HEK293T (cell line): ENCODE results near the gene IVNS1ABP.

Experiments
- BHLHE40 ChIP-seq: fragments of 450-650 bp; IDR thresholded peaks from 2 replicates; pipeline ENCODE4 v1.6.1; 2016; ENCODE audit warnings: mild to moderate bottlenecking, moderate library complexity, borderline replicate concordance
- CTBP1 ChIP-seq: fragments of 450-650 bp; IDR thresholded peaks from 2 replicates; pipeline ENCODE4 v1.6.1; 2016; ENCODE audit warnings: borderline replicate concordance
- ELF4 ChIP-seq: fragments of 450-650 bp; IDR thresholded peaks from 2 replicates; pipeline ENCODE4 v1.6.1; 2017; ENCODE audit warnings: antibody characterized with exemption
- FOXA1 ChIP-seq: fragments of 450-650 bp; IDR thresholded peaks from 2 replicates; pipeline ENCODE4 v1.6.1; 2016; ENCODE audit warnings: mild to moderate bottlenecking
- FOXK2 ChIP-seq: fragments of 450-650 bp; IDR thresholded peaks from 2 replicates; pipeline ENCODE4 v1.6.1; 2016; ENCODE audit warnings: mild to moderate bottlenecking
- FOXM1 ChIP-seq: fragments of 450-650 bp; IDR thresholded peaks from 2 replicates; pipeline ENCODE4 v1.6.1; 2017; ENCODE audit warnings: mild to moderate bottlenecking, borderline replicate concordance
- HDGF ChIP-seq: fragments of 450-650 bp; IDR thresholded peaks from 2 replicates; pipeline ENCODE4 v1.6.1; 2017; ENCODE audit warnings: antibody characterized with exemption, borderline replicate concordance
- L3MBTL2 ChIP-seq: fragments of 450-650 bp; conservative IDR thresholded peaks from 2 replicates; pipeline ENCODE4 v1.6.1; 2016; ENCODE audit warnings: mild to moderate bottlenecking
- LEF1 ChIP-seq: fragments of 450-650 bp; IDR thresholded peaks from 2 replicates; pipeline ENCODE4 v1.6.1; 2017; ENCODE audit warnings: mild to moderate bottlenecking, borderline replicate concordance
- NFRKB ChIP-seq: fragments of 450-650 bp; IDR thresholded peaks from 2 replicates; pipeline ENCODE4 v1.6.1; 2016; ENCODE audit warnings: mild to moderate bottlenecking, moderate library complexity
- PKNOX1 ChIP-seq: fragments of 450-650 bp; IDR thresholded peaks from 2 replicates; pipeline ENCODE4 v1.6.1; 2016
- SP1 ChIP-seq: fragments of 450-650 bp; IDR thresholded peaks from 2 replicates; pipeline ENCODE4 v1.6.1; 2017
- SUZ12 ChIP-seq: fragments of 450-650 bp; IDR thresholded peaks from 2 replicates; pipeline ENCODE4 v1.6.1; 2016; ENCODE audit warnings: mild to moderate bottlenecking
- TARDBP ChIP-seq: fragments of 450-650 bp; IDR thresholded peaks from 2 replicates; pipeline ENCODE4 v1.6.1; 2016

- TF ChIP-seq FOXA1 (no peak), BHLHE40 (no peak), FOXM1 (no peak), PKNOX1 (no peak), SP1 (no peak), L3MBTL2 (no peak), SUZ12 (no peak), FOXK2 (no peak), ELF4 (no peak), TARDBP (no peak), HDGF (no peak), LEF1 (no peak), CTBP1 (no peak), NFRKB (no peak)
These were observed 59.2 kb downstream of the IVNS1ABP start for GRCh38 chr1:185257950-185258208.
